ENCODE results near the gene NEK4.

The NEK4 gene

GRCh38 chr3:52705438-52705687, 65.4 kb downstream of the NEK4 start:
- Histone ChIP-seq H3K9me3 (ENCODE audit: control insufficient read depth in 1 of 2, low read length in 2 of 2) (no peaks in the 10 kb centered on the region), H3K4me3 (ENCODE audit: low read depth in 1 of 2, low read length in 2 of 2) (peak overlapping the region; percentile 74 to 97), H3K27me3 (ENCODE audit: low read depth, low read length) (no peaks in the 10 kb centered on the region), H3K27ac (ENCODE audit: low read length) (peak overlapping the region; percentile 78), H3K36me3 (ENCODE audit: control insufficient read depth in 1 of 2, insufficient read depth in 2 of 2, low read length in 2 of 2) (peaks cover 7 to 12% of the 10 kb centered on the region in 2 donors), H3K4me1 (ENCODE audit: control insufficient read depth in 1 of 2, insufficient read depth in 2 of 2, low read length in 2 of 2) (peaks cover 19 to 42% of the 10 kb centered on the region in 2 donors)

GRCh38 chr3:52704611-52705437, 65.9 kb downstream of the NEK4 start:
- H3K27me3 ChIP-seq (ENCODE audit: low read depth, low read length), result no peaks in the 10 kb centered on the region
- H3K4me1 ChIP-seq (ENCODE audit: control insufficient read depth in 1 of 2, insufficient read depth in 2 of 2, low read length in 2 of 2), result peaks cover 19 to 42% of the 10 kb centered on the region in 2 donors
- H3K27ac ChIP-seq (ENCODE audit: low read length), result peak overlapping the region; percentile 78
- H3K36me3 ChIP-seq (ENCODE audit: control insufficient read depth in 1 of 2, insufficient read depth in 2 of 2, low read length in 2 of 2), result peaks cover 9 to 12% of the 10 kb centered on the region in 2 donors
- H3K4me3 ChIP-seq (ENCODE audit: low read depth in 1 of 2, low read length in 2 of 2), result peak overlapping the region; percentile 74 to 97
- no peaks in the 10 kb centered on the region for H3K9me3 ChIP-seq (ENCODE audit: control insufficient read depth in 1 of 2, low read length in 2 of 2)

GRCh38 chr3:52703341-52703740, 67.4 kb downstream of the NEK4 start:
- no peaks in the 10 kb centered on the region for H3K27me3 ChIP-seq (ENCODE audit: low read depth, low read length)
- no peak overlapping the region for H3K27ac ChIP-seq (ENCODE audit: low read length)
- H3K9me3 ChIP-seq (ENCODE audit: control insufficient read depth in 1 of 2, low read length in 2 of 2), result no peaks in the 10 kb centered on the region
- no peak overlapping the region for H3K4me3 ChIP-seq (ENCODE audit: low read depth in 1 of 2, low read length in 2 of 2)
- H3K4me1 ChIP-seq (ENCODE audit: control insufficient read depth in 1 of 2, insufficient read depth in 2 of 2, low read length in 2 of 2), result peaks cover 19 to 42% of the 10 kb centered on the region in 2 donors
- peaks cover 13 to 20% of the 10 kb centered on the region in 2 donors for H3K36me3 ChIP-seq (ENCODE audit: control insufficient read depth in 1 of 2, insufficient read depth in 2 of 2, low read length in 2 of 2)

- Histone ChIP-seq H3K4me3 (ENCODE audit: low read depth in 1 of 2, low read length in 2 of 2) (no peak overlapping the region), H3K27me3 (ENCODE audit: low read depth, low read length) (no peaks in the 10 kb centered on the region), H3K36me3 (ENCODE audit: control insufficient read depth in 1 of 2, insufficient read depth in 2 of 2, low read length in 2 of 2) (peaks cover 57 to 65% of the 10 kb centered on the region in 2 donors), H3K9me3 (ENCODE audit: control insufficient read depth in 1 of 2, low read length in 2 of 2) (no peaks in the 10 kb centered on the region), H3K27ac (ENCODE audit: low read length) (no peak overlapping the region), H3K4me1 (ENCODE audit: control insufficient read depth in 1 of 2, insufficient read depth in 2 of 2, low read length in 2 of 2) (peaks cover 0 to 4% of the 10 kb centered on the region in 2 donors)
These were observed 73.1 kb downstream of the NEK4 start for GRCh38 chr3:52697632-52697965.

GRCh38 chr3:52696830-52697631, 73.7 kb downstream of the NEK4 start:
- H3K27me3 ChIP-seq (ENCODE audit: low read depth, low read length), result no peaks in the 10 kb centered on the region
- H3K27ac ChIP-seq (ENCODE audit: low read length), result no peak overlapping the region
- no peaks in the 10 kb centered on the region for H3K9me3 ChIP-seq (ENCODE audit: control insufficient read depth in 1 of 2, low read length in 2 of 2)
- peaks cover 60 to 71% of the 10 kb centered on the region in 2 donors for H3K36me3 ChIP-seq (ENCODE audit: control insufficient read depth in 1 of 2, insufficient read depth in 2 of 2, low read length in 2 of 2)
- peaks cover 0 to under 1% of the 10 kb centered on the region in 2 donors for H3K4me1 ChIP-seq (ENCODE audit: control insufficient read depth in 1 of 2, insufficient read depth in 2 of 2, low read length in 2 of 2)
- no peak overlapping the region for H3K4me3 ChIP-seq (ENCODE audit: low read depth in 1 of 2, low read length in 2 of 2)

GRCh38 chr3:52695798-52696671, 74.7 kb downstream of the NEK4 start:
- H3K36me3 ChIP-seq (ENCODE audit: control insufficient read depth in 1 of 2, insufficient read depth in 2 of 2, low read length in 2 of 2), result peaks cover 65 to 80% of the 10 kb centered on the region in 2 donors
- H3K4me3 ChIP-seq (ENCODE audit: low read depth in 1 of 2, low read length in 2 of 2), result no peak overlapping the region
- no peaks in the 10 kb centered on the region for H3K4me1 ChIP-seq (ENCODE audit: control insufficient read depth in 1 of 2, insufficient read depth in 2 of 2, low read length in 2 of 2)
- no peak overlapping the region for H3K27ac ChIP-seq (ENCODE audit: low read length)
- no peaks in the 10 kb centered on the region for H3K27me3 ChIP-seq (ENCODE audit: low read depth, low read length)
- H3K9me3 ChIP-seq (ENCODE audit: control insufficient read depth in 1 of 2, low read length in 2 of 2), result no peaks in the 10 kb centered on the region

GRCh38 chr3:52694528-52695189, 76.1 kb downstream of the NEK4 start:
- Histone ChIP-seq H3K9me3 (ENCODE audit: control insufficient read depth in 1 of 2, low read length in 2 of 2) (no peaks in the 10 kb centered on the region), H3K27ac (ENCODE audit: low read length) (no peak overlapping the region), H3K27me3 (ENCODE audit: low read depth, low read length) (no peaks in the 10 kb centered on the region), H3K4me3 (ENCODE audit: low read depth in 1 of 2, low read length in 2 of 2) (no peak overlapping the region), H3K36me3 (ENCODE audit: control insufficient read depth in 1 of 2, insufficient read depth in 2 of 2, low read length in 2 of 2) (peaks cover 78 to 90% of the 10 kb centered on the region in 2 donors), H3K4me1 (ENCODE audit: control insufficient read depth in 1 of 2, insufficient read depth in 2 of 2, low read length in 2 of 2) (no peaks in the 10 kb centered on the region)

GRCh38 chr3:52693071-52693470, 77.7 kb downstream of the NEK4 start:
- Histone ChIP-seq H3K4me3 (ENCODE audit: low read depth in 1 of 2, low read length in 2 of 2) (no peak overlapping the region), H3K27me3 (ENCODE audit: low read depth, low read length) (no peaks in the 10 kb centered on the region), H3K9me3 (ENCODE audit: control insufficient read depth in 1 of 2, low read length in 2 of 2) (no peaks in the 10 kb centered on the region), H3K36me3 (ENCODE audit: control insufficient read depth in 1 of 2, insufficient read depth in 2 of 2, low read length in 2 of 2) (peaks cover 86 to 96% of the 10 kb centered on the region in 2 donors), H3K27ac (ENCODE audit: low read length) (no peak overlapping the region), H3K4me1 (ENCODE audit: control insufficient read depth in 1 of 2, insufficient read depth in 2 of 2, low read length in 2 of 2) (no peaks in the 10 kb centered on the region)

- no peak overlapping the region for H3K27ac ChIP-seq (ENCODE audit: low read length)
- H3K36me3 ChIP-seq (ENCODE audit: control insufficient read depth in 1 of 2, insufficient read depth in 2 of 2, low read length in 2 of 2), result peaks cover 72 to 82% of the 10 kb centered on the region in 2 donors
- peaks cover 0 to 11% of the 10 kb centered on the region in 2 donors for H3K4me1 ChIP-seq (ENCODE audit: control insufficient read depth in 1 of 2, insufficient read depth in 2 of 2, low read length in 2 of 2)
- H3K9me3 ChIP-seq (ENCODE audit: control insufficient read depth in 1 of 2, low read length in 2 of 2), result no peaks in the 10 kb centered on the region
- no peaks in the 10 kb centered on the region for H3K27me3 ChIP-seq (ENCODE audit: low read depth, low read length)
- H3K4me3 ChIP-seq (ENCODE audit: low read depth in 1 of 2, low read length in 2 of 2), result no peak overlapping the region
These were observed 80.2 kb downstream of the NEK4 start for GRCh38 chr3:52690560-52690959.

GRCh38 chr3:52689151-52689550, 81.6 kb downstream of the NEK4 start:
- Histone ChIP-seq H3K4me1 (ENCODE audit: control insufficient read depth in 1 of 2, insufficient read depth in 2 of 2, low read length in 2 of 2) (peaks cover 4 to 18% of the 10 kb centered on the region in 2 donors), H3K9me3 (ENCODE audit: control insufficient read depth in 1 of 2, low read length in 2 of 2) (no peaks in the 10 kb centered on the region), H3K27me3 (ENCODE audit: low read depth, low read length) (no peaks in the 10 kb centered on the region), H3K36me3 (ENCODE audit: control insufficient read depth in 1 of 2, insufficient read depth in 2 of 2, low read length in 2 of 2) (peaks cover 59 to 68% of the 10 kb centered on the region in 2 donors), H3K27ac (ENCODE audit: low read length) (no peak overlapping the region), H3K4me3 (ENCODE audit: low read depth in 1 of 2, low read length in 2 of 2) (no peak overlapping the region)
